GM18873 (cell line): ENCODE results near the gene ADAM12.

Experiments used
- ATAC-seq: cut with Tn5 transposase; IDR thresholded peaks from one replicate; pipeline ENCODE4 v1.9.1; 2021; ENCODE audit warnings: mild to moderate bottlenecking, moderate library complexity, moderate number of reproducible peaks; ENCODE audit not compliant: unreplicated experiment, low FRiP score

ADAM12 gene, protein sequence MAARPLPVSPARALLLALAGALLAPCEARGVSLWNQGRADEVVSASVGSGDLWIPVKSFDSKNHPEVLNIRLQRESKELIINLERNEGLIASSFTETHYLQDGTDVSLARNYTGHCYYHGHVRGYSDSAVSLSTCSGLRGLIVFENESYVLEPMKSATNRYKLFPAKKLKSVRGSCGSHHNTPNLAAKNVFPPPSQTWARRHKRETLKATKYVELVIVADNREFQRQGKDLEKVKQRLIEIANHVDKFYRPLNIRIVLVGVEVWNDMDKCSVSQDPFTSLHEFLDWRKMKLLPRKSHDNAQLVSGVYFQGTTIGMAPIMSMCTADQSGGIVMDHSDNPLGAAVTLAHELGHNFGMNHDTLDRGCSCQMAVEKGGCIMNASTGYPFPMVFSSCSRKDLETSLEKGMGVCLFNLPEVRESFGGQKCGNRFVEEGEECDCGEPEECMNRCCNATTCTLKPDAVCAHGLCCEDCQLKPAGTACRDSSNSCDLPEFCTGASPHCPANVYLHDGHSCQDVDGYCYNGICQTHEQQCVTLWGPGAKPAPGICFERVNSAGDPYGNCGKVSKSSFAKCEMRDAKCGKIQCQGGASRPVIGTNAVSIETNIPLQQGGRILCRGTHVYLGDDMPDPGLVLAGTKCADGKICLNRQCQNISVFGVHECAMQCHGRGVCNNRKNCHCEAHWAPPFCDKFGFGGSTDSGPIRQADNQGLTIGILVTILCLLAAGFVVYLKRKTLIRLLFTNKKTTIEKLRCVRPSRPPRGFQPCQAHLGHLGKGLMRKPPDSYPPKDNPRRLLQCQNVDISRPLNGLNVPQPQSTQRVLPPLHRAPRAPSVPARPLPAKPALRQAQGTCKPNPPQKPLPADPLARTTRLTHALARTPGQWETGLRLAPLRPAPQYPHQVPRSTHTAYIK

GRCh38 chr10:126387931-126388911 is at the start of gene ADAM12:
Gene ADAM12, minus strand, starts transcription at chr10:126388477. Its CDS starts 332 bp downstream, at chr10:126388145.
- no peak for ATAC-seq

DNA sequence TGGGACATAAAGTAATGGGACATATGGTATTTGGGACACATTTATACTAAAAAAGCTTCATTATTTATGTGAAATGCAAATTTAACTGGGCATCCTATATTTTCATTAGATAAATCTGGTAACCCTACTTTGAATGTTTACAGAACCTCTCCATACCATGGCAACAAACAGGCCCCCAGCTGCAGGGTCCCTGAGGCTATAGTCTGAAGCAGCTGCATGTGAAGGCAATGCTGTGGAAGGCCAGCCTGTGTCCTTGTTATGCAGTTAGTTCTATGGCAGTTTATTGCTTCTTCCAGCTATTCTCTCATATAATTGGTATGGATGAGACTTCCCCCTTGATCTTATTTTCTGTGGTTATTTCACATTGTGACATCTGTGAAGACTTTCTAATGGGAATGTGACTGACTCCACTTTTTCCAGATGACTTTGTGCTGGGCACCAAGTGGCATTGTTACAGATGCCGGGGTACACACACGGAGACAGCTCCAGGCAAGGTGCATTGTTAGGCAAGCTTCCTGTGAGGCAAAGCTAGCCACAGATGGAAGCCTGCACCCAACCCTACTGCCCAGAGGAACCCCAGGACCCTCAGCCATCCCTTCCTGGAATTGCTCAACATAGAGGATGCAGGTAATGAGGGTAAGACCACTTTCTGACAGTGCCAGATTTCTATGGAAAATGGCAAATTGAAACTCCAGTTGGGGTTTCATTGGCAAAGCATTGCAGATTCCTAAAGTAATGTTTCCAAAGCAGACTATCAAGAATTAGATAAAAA is 49.5 kb upstream of the ADAM12 start:
- ATAC-seq: no peak

GRCh38 chr10:126434235-126434634 is 46.0 kb upstream of the ADAM12 start:
- no peak for ATAC-seq

GRCh38 chr10:126433351-126433750 is 45.1 kb upstream of the ADAM12 start:
- ATAC-seq: no peak

DNA sequence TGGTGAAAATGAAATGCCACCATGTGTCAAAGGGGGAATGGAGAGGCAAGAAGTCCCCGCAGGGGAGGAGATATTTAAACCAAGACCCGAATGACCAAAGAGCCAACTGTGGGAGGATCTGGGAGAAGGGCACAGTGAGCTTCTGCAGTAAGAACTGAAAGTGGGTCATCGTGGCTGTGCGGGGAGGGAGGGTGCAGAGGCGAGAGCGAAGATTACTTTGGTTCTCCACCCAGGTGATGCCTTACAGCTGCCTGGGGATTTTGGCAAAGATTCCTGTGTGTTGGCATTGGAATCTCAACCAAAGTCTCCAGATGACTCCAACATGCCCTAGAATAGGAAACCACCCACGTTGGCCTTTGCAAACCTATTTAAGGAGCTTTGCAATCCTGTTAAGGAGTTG is 44.2 kb upstream of the ADAM12 start:
- ATAC-seq: no peak

GRCh38 chr10:126431816-126432215 is 43.5 kb upstream of the ADAM12 start:
- no peak for ATAC-seq

- ATAC-seq: no peak
These were observed 42.2 kb upstream of the ADAM12 start for GRCh38 chr10:126430512-126430911.

DNA sequence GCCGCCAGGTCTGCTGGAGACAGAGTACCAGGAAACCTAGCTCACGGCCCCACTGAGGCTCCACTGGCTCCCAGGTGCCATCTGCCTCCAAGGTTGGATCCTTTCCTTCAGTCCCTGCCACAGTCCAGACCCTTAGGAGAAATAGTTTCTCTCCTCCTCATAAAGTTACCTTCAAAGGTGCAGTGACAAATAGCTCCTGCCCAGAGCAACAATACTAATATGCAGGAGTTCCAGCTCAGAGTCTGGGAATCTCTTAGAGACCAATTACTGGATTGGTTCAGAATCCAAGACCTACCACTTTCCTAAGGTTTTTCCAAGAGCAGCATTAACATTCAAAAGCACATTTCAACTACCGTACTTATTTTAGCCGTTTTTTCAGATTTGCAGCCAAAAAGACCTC is 41.0 kb upstream of the ADAM12 start:
- no peak for ATAC-seq

DNA sequence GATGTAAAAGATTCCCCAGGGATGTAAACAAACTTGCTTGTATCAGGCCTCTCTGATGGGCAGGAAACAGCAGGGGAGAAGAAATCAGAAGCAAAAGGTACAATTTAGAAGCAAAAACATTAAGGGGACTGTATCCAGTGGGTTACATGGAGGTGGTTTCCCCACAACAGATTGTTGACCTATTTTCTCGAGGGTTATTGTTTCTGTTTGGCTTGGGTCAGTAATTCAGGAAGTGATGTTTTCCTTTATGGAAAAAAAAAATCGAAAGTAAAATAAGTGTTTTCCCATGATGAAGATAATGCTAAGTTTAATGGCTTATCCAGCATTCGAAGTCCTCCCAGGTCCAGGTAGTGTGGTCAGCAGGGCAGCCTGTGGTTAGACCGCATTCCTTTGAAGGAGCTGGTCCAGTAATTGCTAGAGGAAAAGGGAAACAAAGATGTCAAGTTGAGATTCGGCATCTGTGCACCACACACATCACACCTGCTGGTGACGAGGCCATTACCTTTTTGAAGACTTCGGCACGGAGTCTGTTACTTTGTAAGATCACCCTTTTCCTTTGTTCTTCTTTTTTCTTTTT is 37.3 kb upstream of the ADAM12 start:
- no peak for ATAC-seq

DNA sequence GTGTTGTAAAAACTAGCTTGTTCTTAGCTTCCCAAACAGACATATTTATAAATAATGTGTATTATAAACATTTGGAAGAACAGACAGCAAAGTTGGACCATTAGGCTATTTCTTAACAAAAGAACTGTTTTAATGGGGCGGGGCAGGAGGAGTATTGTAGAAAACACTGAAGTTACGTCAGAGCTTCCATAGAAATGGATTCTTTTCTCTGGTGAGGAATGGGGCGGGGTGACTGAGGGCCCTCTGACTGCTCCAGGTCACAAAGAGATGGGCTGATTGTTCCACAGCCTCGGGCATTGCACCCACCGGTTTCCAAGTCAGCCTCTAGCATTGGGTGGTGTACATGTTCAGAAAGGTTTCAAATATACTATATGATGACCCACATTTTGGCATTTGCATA is 36.8 kb upstream of the ADAM12 start:
- ATAC-seq: no peak

DNA sequence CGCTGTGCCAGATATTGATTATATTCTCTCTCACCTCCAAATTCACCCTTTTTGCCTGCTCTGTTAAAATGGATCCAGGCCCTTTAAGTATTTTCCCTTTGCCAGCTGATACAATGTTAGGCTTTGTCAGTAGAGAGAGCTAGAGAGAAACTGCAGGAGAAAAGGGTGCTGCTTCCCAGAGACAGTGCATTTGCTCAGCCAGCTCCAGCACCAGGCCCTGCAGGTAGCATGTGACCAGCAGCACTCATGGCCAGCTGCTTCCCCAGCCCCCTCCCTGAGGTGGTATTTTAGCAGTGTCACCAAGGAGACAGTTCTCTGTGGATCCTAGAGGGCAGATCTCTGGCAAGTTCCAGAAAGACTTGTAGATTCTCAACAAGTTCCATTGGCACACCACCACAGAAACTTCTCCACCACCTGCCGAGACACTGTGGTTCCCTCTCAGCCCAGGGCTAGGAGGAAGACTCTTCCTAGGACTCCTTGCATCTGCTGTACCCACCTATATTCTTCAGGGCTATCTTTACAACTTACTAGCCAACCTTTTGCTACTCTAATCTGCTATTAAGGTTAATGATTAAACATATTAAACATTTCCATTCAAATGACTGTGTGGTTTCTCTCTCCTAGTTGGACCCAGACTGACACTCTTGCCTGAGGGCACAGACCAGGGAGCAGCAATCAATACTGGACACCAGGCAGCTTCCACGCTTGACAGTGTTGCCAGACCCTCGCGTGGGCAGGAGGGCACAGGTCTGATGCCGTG is 35.6 kb upstream of the ADAM12 start:
- ATAC-seq: no peak

DNA sequence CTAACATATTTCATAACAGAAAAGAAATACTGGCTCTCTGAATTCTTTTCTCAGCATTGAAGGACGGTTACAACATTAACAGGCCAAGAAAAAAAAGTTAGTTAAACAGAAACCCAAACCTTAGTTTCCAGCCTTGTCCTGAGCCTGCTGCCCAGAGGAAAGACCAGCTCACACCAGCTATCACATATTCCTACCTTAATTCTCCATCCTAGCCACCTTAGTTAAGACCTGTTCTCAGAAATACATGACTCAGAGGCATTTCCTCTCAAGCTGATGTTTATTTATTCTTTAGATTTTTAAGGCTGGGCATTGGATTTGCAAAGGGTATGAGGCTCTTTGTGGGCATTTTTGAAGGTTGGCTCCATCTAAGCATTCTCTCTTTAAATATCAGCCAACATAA is 34.3 kb upstream of the ADAM12 start:
- ATAC-seq: no peak

DNA sequence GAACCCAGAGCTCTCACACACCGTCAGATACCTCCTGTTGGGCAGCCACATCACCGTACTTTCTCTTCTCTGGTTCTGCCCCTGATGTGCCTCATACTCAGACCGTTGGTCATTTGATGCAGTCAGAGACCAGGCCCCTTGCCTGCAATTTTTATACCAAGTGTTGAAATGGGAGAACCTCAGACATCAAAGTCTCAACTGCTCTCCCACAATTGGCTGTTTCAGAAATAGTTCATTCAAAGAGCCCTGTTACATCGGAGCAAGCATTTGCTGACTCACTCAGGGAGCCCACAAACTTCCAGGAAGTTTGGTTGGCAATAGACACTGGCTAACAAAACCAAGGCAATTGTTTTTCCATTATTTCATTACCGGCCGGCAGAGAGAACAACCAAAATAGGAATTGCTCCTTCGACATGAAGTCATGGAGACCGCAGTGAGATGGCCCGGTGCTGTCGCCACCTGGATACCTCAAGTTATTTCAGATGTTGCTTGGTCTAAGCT is 33.5 kb upstream of the ADAM12 start:
- ATAC-seq: no peak

- ATAC-seq: no peak
These were observed 32.5 kb upstream of the ADAM12 start for GRCh38 chr10:126420567-126421300.

DNA sequence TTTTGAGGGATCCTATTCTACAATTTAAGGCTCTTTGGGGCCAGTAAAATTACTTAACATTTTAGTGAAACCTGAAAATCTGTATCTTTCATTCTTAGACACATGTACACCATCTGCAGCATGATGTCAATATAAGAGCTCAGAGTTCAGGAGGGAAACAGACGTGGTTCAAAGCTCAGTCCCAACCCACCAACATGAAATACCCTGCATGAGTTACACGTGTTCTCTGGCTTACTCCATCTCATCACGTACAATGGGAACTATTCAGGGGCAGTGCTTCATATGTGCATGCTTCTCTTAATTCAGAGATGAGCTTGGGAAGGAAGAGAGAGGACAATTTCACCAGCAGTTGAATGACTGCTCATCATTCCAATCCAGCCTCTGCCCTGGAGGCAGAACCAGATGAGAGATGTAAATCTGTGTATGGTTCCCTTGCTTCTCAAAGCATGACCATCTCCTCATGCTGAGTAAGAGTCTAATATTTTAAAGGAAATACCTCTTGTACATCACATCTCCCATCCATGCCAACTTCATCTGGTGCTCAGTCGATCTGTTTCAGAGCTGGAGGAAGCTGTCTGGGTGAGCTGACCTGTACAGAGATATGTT is 29.0 kb upstream of the ADAM12 start:
- ATAC-seq: no peak

DNA sequence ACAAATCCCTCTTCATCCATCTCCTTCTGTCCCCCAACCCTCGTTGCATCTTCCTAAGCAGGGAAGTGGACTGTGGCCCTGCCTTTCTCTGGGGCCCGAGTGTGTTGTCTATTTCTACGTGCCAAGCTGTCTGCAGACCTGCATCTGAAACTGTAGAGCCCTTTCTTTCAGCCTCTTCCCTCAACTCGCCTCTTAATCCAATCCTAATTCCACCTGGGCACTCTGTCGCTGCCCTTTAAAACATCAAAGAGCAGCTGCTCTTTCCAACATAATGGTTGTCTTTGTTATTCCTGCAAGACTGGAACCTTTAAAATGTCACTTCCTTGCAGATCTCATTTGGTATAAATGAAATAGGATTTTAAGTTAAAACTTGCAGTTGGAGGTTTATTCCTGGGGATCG is 21.5 kb upstream of the ADAM12 start:
- no peak for ATAC-seq

GRCh38 chr10:126408953-126409641 is 20.8 kb upstream of the ADAM12 start:
- no peak for ATAC-seq
